ENCODE results near the gene COL27A1.

DNA sequence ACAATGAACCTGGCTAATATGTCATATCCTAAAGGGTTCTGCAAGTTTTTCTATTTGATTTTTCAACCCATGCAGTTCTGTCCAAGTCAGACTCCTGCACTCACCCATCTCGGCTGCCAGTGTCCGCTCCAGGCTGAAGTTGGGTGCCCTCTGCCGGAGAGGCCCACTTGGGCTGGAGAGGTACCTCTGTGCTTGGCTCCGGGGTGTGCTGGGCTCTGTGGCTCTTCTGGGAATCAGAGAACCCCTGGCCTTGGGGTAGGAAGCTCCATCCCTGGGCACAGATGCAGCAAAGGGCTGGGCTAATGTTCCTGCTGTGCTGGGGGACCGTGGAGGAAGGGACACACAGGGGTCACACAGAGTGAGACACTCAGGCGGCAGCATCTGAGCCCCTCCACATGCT, 200.5 kb downstream of the COL27A1 start:
- TF ChIP-seq CTCF (IDR thresholded peaks at IDR 0.05; ENCODE audit: extremely low read depth in 1 of 2, insufficient read depth in 1 of 2, low read depth in 1 of 2, low read length in 2 of 2) (no peak), POLR2A (IDR thresholded peaks at IDR 0.05; ENCODE audit: low read depth, low read length) (no peak), MAX (IDR thresholded peaks at IDR 0.05; ENCODE audit: insufficient read depth, insufficient read length) (no peak), EZH2 (IDR thresholded peaks at IDR 0.05; ENCODE audit: borderline replicate concordance, low read depth, low read length, severe bottlenecking) (no peak), FOS (IDR thresholded peaks at IDR 0.05; ENCODE audit: borderline replicate concordance, insufficient read depth, low read length) (no peak), JUN (IDR thresholded peaks at IDR 0.05; ENCODE audit: borderline replicate concordance, insufficient read depth, insufficient read length, low read depth) (no peak), POLR2AphosphoS5 (IDR thresholded peaks at IDR 0.05; ENCODE audit: insufficient read depth, low read depth, low read length) (no peak), GATA2 (IDR thresholded peaks at IDR 0.05; ENCODE audit: insufficient read depth, insufficient read length, low read depth, low read length) (no peak)

All from endothelial cell of umbilical vein (primary cell).